Lower lobe of right lung (tissue), 2 donors: ENCODE data around the gene USPL1. TPM values are rescaled to one million over a fixed set of nuclear protein-coding genes. Genes with fewer than 3 reads are reported as not detected.

Experiments used
- ATAC-seq, 2 donors: fragments of 200-7000 bp; cut with Tn5 transposase; one replicate each; pipeline ENCODE4 v1.9.1; 2020 to 2022; ENCODE audit warnings: mild to moderate bottlenecking in 2 of 2, moderate library complexity in 2 of 2
- DNase-seq: peaks from one replicate; pipeline ENCODE4 v3.0.0-alpha.2; 2020
- H3K27ac ChIP-seq: fragments of 200-600 bp; one replicate; pipeline ENCODE4 v1.8.0; 2022
- H3K27me3 ChIP-seq: fragments of 200-600 bp; one replicate; pipeline ENCODE4 v1.8.0; 2022; ENCODE audit warnings: low read depth
- H3K36me3 ChIP-seq: fragments of 200-600 bp; one replicate; pipeline ENCODE4 v1.8.0; 2022; ENCODE audit warnings: mild to moderate bottlenecking
- H3K4me1 ChIP-seq: fragments of 200-600 bp; one replicate; pipeline ENCODE4 v1.8.0; 2022
- H3K4me3 ChIP-seq: fragments of 200-600 bp; one replicate; pipeline ENCODE4 v1.8.0; 2022; ENCODE audit warnings: mild to moderate bottlenecking
- H3K9me3 ChIP-seq: fragments of 200-600 bp; one replicate; pipeline ENCODE4 v1.8.0; 2022
- intact Hi-C: fragments of 100-400 bp; cut with DNase I; formaldehyde crosslinking; loops from one replicate; pipeline ENCODE4 v1.11.0; 2022
- total RNA-seq: library from RNA; stranded (reverse); fragmentation: NEBNext Ultra II Directional; extraction: Animal tissue kit (Norgen Biotek cat#: 25700); gene quantifications from one replicate; pipeline ENCODE4 v1.2.1, GENCODE V29; 2021
- TF ChIP-seq, protein P1 (sequence below): fragments of 200-600 bp; IDR thresholded peaks from one replicate; pipeline ENCODE4 v1.8.0; 2022; ENCODE audit warnings: antibody characterized with exemption, mild to moderate bottlenecking
- donor health status: DM: no; HTN: yes; CAD: no; lungs with severe emphysema.

The USPL1 gene
- total RNA-seq, 1 donor from 2014 or later = 14.9 TPM

DNA sequence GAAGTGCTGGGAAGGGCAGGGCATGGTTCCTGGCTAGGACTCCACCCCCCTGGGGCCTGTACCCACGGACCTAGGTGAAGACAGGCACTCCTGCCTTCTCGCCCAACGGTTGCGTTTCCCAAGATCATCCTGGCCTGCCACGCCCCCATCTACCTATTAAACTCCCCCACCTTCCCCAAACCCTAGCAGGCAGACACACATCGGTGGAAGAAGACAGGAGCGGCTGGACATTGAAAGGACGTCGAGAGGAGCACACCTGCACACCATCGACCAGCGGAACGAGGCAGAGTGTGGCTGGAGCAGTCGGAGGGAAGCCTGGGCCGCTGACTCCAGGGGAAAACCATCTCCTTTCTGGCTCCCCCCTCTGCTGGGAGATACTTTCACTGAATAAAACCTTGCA, 72.0 kb downstream of the USPL1 start:
- Histone ChIP-seq H3K27ac (peak overlapping the region; percentile 66), H3K36me3 (no peaks in the 10 kb centered on the region), H3K4me3 (peak overlapping the region; percentile 46), H3K4me1 (peaks cover 14% of the 10 kb centered on the region), H3K9me3 (no peaks in the 10 kb centered on the region), H3K27me3 (no peaks in the 10 kb centered on the region)
- intact Hi-C loops = no loop called here
- DNase-seq = no peak
- ATAC-seq = no peak
- TF ChIP-seq, protein P1, sequence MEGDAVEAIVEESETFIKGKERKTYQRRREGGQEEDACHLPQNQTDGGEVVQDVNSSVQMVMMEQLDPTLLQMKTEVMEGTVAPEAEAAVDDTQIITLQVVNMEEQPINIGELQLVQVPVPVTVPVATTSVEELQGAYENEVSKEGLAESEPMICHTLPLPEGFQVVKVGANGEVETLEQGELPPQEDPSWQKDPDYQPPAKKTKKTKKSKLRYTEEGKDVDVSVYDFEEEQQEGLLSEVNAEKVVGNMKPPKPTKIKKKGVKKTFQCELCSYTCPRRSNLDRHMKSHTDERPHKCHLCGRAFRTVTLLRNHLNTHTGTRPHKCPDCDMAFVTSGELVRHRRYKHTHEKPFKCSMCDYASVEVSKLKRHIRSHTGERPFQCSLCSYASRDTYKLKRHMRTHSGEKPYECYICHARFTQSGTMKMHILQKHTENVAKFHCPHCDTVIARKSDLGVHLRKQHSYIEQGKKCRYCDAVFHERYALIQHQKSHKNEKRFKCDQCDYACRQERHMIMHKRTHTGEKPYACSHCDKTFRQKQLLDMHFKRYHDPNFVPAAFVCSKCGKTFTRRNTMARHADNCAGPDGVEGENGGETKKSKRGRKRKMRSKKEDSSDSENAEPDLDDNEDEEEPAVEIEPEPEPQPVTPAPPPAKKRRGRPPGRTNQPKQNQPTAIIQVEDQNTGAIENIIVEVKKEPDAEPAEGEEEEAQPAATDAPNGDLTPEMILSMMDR = no peak

DNA sequence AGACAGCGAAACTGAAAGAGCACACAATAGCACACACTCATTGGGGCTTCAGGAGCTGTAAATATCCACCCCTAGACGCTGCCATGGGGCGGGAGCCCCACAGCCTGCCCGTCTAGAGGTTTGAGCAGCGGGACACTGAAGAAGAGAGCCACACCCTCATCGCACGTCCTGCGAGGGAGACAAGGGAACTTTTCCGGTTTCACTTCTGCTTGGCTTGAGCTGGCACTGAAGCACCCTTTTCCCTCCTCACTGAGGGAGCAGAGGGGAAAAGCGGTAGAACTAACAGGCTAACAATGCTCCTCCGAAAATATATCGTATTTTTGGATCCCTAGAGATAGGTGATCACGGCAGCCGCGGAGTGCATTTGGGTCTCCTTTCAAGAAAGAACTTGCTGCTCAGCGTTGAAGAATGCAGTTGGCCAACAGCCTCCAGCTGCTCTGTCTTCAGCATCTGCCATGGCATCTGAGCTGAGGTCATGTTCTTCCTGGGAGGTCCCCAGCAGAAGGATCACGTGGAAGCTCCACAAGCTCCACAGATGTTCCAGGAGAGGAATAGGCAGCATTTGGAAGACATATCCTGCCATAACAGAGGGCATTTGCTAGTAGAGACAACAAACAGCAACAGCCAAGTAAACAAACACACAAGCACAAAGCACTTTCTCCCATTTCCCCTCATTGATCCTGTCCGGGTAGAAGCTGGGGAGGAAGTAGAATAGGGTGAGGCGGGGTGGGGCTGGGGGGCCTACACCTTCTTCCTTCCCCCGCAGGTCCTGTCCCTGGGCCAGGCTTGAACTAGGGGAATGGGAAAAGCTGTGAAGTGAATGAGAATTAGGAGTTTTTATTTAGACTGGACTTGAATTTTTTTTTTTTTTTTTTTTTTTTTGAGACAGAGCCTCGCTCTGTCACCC, 72.8 kb downstream of the USPL1 start:
- peak overlapping the region; percentile 46 for H3K4me3 ChIP-seq
- TF ChIP-seq, protein P1 = no peak
- intact Hi-C loops = no loop called here
- DNase-seq (peak; percentile 83), ATAC-seq (peak; percentile 83 to 91)
- H3K4me1 ChIP-seq = peaks cover 15% of the 10 kb centered on the region
- no peaks in the 10 kb centered on the region for H3K9me3 ChIP-seq
- no peaks in the 10 kb centered on the region for H3K36me3 ChIP-seq
- peak overlapping the region; percentile 66 for H3K27ac ChIP-seq
- H3K27me3 ChIP-seq = no peaks in the 10 kb centered on the region

DNA sequence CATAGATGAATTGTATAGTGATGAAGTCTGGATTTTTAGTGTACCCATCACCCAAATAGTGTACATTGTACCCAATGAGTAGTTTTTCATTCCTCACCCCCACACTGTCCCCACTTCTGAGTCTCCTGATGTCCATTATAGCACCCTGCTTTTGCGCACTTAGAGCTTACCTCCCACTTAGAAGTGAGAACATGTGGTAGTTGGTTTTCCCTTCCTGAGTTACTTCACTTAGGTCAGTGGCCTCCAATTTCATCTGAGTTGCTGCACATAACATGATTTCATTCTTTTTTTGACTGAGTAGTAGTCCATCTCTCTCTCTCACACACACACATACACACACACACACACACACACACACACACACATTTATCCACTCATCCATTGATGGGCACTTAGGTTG, 74.4 kb downstream of the USPL1 start:
- ATAC-seq = no peak

DNA sequence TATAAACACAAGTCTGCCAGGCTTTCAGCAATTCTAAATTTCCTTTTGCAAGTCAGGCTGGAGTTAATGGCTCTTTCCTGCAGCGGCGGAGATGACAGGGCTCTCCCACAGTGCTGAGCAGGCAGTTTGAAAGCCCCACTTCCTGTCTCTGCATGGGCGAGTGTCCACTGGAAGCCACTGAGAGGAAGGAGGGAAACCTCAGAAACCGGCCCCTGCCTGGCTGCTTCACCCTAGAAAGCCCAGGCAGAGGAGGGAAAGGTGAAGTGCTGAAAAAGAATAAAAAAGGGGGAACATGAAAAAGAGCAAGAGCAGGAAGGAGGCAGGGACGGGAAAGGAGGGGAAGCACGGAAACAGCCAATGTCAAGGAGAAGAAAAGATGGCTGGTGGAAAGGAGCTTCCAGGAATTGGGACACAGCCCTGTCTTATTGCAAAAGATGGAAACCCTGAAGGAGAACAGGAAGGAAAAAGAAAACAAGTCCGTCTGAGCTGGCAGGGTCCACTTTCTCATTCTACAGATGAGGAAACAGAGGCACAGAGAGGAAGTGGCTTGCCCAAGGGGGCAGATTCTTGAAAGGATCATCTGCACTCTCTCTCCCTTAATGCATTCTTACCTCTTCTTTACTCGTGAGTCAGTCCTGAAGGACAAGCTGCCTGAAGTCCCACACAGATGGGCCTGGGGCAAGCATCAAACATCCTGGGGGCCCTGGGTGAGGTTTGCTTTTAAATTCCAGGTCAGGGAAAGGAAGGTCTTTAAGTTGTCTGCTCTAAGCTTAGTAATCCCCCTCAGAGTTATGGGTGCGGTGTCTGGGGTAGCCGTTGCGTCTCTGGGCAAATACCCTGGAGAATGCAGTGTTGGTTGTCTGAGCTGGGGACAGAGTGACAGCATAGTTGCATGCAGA, 78.8 kb downstream of the USPL1 start:
- H3K4me3 ChIP-seq = no peak overlapping the region
- no peaks in the 10 kb centered on the region for H3K36me3 ChIP-seq
- H3K4me1 ChIP-seq = peaks cover 33% of the 10 kb centered on the region
- ATAC-seq (peak; percentile 76 to 87), DNase-seq (peak; percentile 71)
- H3K27me3 ChIP-seq = no peaks in the 10 kb centered on the region
- TF ChIP-seq, protein P1 = no peak
- H3K9me3 ChIP-seq = no peaks in the 10 kb centered on the region
- intact Hi-C loops = no loop called here
- H3K27ac ChIP-seq = peak overlapping the region; percentile 12

More for the DNA sequence above, 74.4 kb downstream of the USPL1 start:
- no peak for DNase-seq
- intact Hi-C loops = no loop called here
- H3K27me3 ChIP-seq = no peaks in the 10 kb centered on the region
- H3K27ac ChIP-seq = no peak overlapping the region
- TF ChIP-seq, protein P1 = no peak
- no peaks in the 10 kb centered on the region for H3K9me3 ChIP-seq
- no peaks in the 10 kb centered on the region for H3K36me3 ChIP-seq
- H3K4me1 ChIP-seq = peaks cover 31% of the 10 kb centered on the region
- no peak overlapping the region for H3K4me3 ChIP-seq

DNA sequence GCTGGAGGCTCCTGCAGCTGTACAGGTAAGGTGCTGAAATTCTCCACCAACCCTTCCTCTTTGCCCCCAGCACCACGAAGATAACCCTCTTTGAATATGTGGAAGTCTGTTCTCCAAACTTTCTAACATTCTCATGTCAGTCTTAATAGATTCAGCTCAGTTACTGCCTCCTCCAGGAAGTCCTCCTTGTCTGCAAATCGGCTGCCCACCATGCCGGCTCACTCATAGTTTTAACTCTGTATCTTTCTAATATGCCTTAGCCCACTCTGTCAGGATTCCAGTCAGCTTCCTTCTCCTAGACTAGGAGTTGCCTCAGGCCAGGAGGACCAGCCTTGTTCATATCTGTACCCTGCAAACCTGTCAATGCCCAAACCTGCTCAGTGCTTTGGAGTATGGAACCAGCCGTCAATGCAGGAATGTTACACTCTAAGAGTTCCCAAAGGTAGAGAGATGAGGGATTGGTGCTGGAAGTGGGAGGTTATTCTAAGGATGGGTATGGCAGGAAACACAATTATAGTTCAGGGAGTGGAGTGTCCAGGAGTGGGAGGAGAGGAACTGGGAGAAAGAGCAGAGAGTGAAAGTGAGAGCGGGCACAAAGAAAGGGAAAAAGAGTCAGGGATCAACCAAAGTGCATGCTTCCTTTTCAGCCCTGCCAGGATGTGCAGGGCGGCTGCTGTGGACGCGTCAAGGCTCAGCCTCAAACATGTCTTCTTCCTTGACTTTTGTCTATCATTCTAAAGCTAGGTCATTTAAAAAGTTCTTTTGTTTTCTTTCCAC, 79.6 kb downstream of the USPL1 start:
- H3K27ac ChIP-seq = peak overlapping the region; percentile 13
- H3K9me3 ChIP-seq = no peaks in the 10 kb centered on the region
- peak; percentile 38 to 63 for ATAC-seq
- no peaks in the 10 kb centered on the region for H3K36me3 ChIP-seq
- H3K4me1 ChIP-seq = peaks cover 33% of the 10 kb centered on the region
- no peak for DNase-seq
- intact Hi-C loops = no loop called here
- H3K27me3 ChIP-seq = no peaks in the 10 kb centered on the region
- TF ChIP-seq, protein P1 = no peak
- H3K4me3 ChIP-seq = no peak overlapping the region
